Measurements from ENCODE around the gene ADI1.
"Not testable (repeated sequence)": the region's sequence is repeated elsewhere in the genome, so short reads cannot be mapped to it uniquely, and the experiment has no call there.

ADI1 gene

DNA sequence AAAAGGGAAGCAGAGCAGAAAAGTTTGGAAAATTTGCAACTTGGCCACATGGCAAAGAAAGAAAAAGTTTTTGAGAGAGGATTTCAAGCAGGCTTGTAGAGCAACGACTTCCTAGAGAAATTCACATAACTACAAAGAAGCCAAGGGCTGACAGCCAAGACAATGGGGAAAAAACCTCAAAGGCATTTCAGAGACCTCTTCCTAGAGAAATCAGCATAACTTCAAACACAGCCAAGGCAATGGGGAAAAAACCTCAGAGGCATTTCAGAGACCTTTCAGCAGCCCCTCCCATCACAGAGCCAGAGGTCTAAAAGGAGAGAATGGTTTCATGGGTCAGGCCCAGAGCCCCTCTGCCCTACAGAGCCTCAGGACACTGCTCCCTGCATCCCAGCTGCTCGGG lies 7.2 kb downstream of the ADI1 start:
- Histone ChIP-seq H3K9me3 (ENCODE audit: control insufficient read depth, low read length) (peaks cover 4% of the 10 kb centered on the region), H3K36me3 (ENCODE audit: control insufficient read depth, insufficient read depth, low read length) (peaks cover 40% of the 10 kb centered on the region), H3K27ac (ENCODE audit: low read depth, low read length, severe bottlenecking) (no peak overlapping the region), H3K4me1 (ENCODE audit: control insufficient read depth, insufficient read depth, low read length, poor library complexity, severe bottlenecking) (no peaks in the 10 kb centered on the region), H3K4me3 (ENCODE audit: extremely low read depth, insufficient read depth, low read length, poor library complexity, severe bottlenecking) (no peak overlapping the region)
- 0 to 53% methylated on average over 1 to 2 of the region's 2 CpGs for WGBS, 2 experiments (ENCODE audit: insufficient coverage in 2 of 2)

DNA sequence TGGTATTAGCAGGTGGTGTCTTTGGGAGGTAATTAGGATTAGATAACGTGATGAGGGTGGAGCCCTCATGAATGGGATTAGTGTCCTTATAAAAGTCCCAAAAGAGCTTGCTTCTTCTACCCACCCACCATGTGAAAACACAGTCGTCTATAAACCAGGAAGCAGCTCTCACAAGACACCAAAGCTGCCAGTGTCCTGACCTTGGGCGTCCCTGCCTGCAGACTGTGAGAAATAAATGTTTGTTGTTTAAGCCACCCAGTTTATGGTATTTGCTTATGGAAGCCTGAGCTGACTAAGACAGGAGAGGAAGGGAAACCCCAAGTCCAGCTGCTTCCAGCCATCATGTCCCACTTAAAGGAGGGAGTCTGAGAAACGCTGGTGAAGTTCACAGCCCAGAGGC lies 13.6 kb downstream of the ADI1 start:
- H3K27ac ChIP-seq (ENCODE audit: low read depth, low read length, severe bottlenecking), result no peak overlapping the region
- no peak overlapping the region for H3K4me3 ChIP-seq (ENCODE audit: extremely low read depth, insufficient read depth, low read length, poor library complexity, severe bottlenecking)
- no CpG with 5 or more reads among the region's 4 CpGs for WGBS, 2 experiments (ENCODE audit: insufficient coverage in 2 of 2)
- H3K9me3 ChIP-seq (ENCODE audit: control insufficient read depth, low read length), result no peaks in the 10 kb centered on the region
- peaks cover 27% of the 10 kb centered on the region for H3K36me3 ChIP-seq (ENCODE audit: control insufficient read depth, insufficient read depth, low read length)
- no peaks in the 10 kb centered on the region for H3K4me1 ChIP-seq (ENCODE audit: control insufficient read depth, insufficient read depth, low read length, poor library complexity, severe bottlenecking)

- Histone ChIP-seq H3K27ac (ENCODE audit: low read depth, low read length, severe bottlenecking) (no peak overlapping the region), H3K36me3 (ENCODE audit: control insufficient read depth, insufficient read depth, low read length) (peaks cover 28% of the 10 kb centered on the region), H3K4me1 (ENCODE audit: control insufficient read depth, insufficient read depth, low read length, poor library complexity, severe bottlenecking) (no peaks in the 10 kb centered on the region), H3K9me3 (ENCODE audit: control insufficient read depth, low read length) (no peaks in the 10 kb centered on the region), H3K4me3 (ENCODE audit: extremely low read depth, insufficient read depth, low read length, poor library complexity, severe bottlenecking) (no peak overlapping the region)
- WGBS, 2 experiments (ENCODE audit: insufficient coverage in 2 of 2), result 89 to 93% methylated on average over 4 of the region's 5 CpGs
These were observed 14.6 kb downstream of the ADI1 start for GRCh38 chr2:3504741-3505140.

DNA sequence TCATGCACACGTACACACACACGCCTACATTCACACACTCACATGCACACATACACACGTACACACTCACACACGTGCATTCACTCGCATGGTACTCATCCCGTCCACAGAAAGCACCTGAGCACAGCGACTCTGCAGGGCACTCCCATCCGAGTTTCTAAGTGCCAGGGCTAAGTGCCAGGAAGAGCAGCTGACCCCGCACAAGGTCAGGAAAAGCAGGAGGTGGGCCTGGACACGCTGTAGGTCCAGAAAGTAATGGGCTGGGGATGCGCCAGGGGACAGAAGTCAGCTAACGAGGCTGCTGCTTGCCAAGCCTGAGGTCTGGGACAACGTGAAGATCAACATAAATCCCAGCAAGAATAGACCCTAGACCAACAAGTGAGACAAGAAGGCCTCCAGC lies 15.8 kb downstream of the ADI1 start:
- H3K4me1 ChIP-seq (ENCODE audit: control insufficient read depth, insufficient read depth, low read length, poor library complexity, severe bottlenecking), result no peaks in the 10 kb centered on the region
- no peak overlapping the region for H3K27ac ChIP-seq (ENCODE audit: low read depth, low read length, severe bottlenecking)
- no peak overlapping the region for H3K4me3 ChIP-seq (ENCODE audit: extremely low read depth, insufficient read depth, low read length, poor library complexity, severe bottlenecking)
- no peaks in the 10 kb centered on the region for H3K9me3 ChIP-seq (ENCODE audit: control insufficient read depth, low read length)
- WGBS, 2 experiments (ENCODE audit: insufficient coverage in 2 of 2), result 90 to 98% methylated on average over 10 to 11 of the region's 13 CpGs
- H3K36me3 ChIP-seq (ENCODE audit: control insufficient read depth, insufficient read depth, low read length), result peaks cover 39% of the 10 kb centered on the region

DNA sequence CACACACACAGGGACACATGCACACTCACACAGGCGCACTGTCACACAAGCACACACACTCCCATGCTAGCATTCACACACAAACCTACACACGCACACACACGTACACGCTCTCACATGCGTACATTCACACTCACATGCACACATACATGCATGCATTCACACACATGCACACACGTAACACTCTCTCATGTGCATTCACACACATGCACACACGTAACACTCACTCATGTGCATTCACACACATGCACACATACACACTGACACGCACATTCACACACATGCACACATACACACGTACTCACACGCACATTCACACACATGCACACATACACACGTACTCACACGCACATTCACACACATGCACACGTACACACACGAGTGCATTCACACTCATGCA lies 16.3 kb downstream of the ADI1 start:
- H3K4me1 ChIP-seq (ENCODE audit: control insufficient read depth, insufficient read depth, low read length, poor library complexity, severe bottlenecking), result no peaks in the 10 kb centered on the region
- H3K9me3 ChIP-seq (ENCODE audit: control insufficient read depth, low read length), result no peaks in the 10 kb centered on the region
- 94 to 96% methylated on average over 14 of the region's 14 CpGs for WGBS, 2 experiments (ENCODE audit: insufficient coverage in 2 of 2)
- H3K36me3 ChIP-seq (ENCODE audit: control insufficient read depth, insufficient read depth, low read length), result peaks cover 43% of the 10 kb centered on the region
- no peak overlapping the region for H3K4me3 ChIP-seq (ENCODE audit: extremely low read depth, insufficient read depth, low read length, poor library complexity, severe bottlenecking)
- H3K27ac ChIP-seq (ENCODE audit: low read depth, low read length, severe bottlenecking), result no peak overlapping the region

- Histone ChIP-seq H3K36me3 (ENCODE audit: control insufficient read depth, insufficient read depth, low read length) (peaks cover 50% of the 10 kb centered on the region), H3K4me1 (ENCODE audit: control insufficient read depth, insufficient read depth, low read length, poor library complexity, severe bottlenecking) (no peaks in the 10 kb centered on the region)
- 97% methylated on average over 33 to 34 of the region's 34 CpGs for WGBS, 2 experiments (ENCODE audit: insufficient coverage in 2 of 2)
These were observed 18.9 kb downstream of the ADI1 start for GRCh38 chr2:3500326-3500899.

GRCh38 chr2:3498783-3499394 lies 20.4 kb downstream of the ADI1 start:
- no peaks in the 10 kb centered on the region for H3K4me1 ChIP-seq (ENCODE audit: control insufficient read depth, insufficient read depth, low read length, poor library complexity, severe bottlenecking)
- H3K36me3 ChIP-seq (ENCODE audit: control insufficient read depth, insufficient read depth, low read length), result peaks cover 36% of the 10 kb centered on the region
- 92 to 93% methylated on average over 16 to 17 of the region's 18 CpGs for WGBS, 2 experiments (ENCODE audit: insufficient coverage in 2 of 2)
- H3K9me3 ChIP-seq (ENCODE audit: control insufficient read depth, low read length), result no peaks in the 10 kb centered on the region
- no peak overlapping the region for H3K27ac ChIP-seq (ENCODE audit: low read depth, low read length, severe bottlenecking)
- no peak overlapping the region for H3K4me3 ChIP-seq (ENCODE audit: extremely low read depth, insufficient read depth, low read length, poor library complexity, severe bottlenecking)

More at GRCh38 chr2:3500326-3500899, 18.9 kb downstream of the ADI1 start:
- Histone ChIP-seq H3K9me3 (ENCODE audit: control insufficient read depth, low read length) (no peaks in the 10 kb centered on the region), H3K4me3 (ENCODE audit: extremely low read depth, insufficient read depth, low read length, poor library complexity, severe bottlenecking) (no peak overlapping the region), H3K27ac (ENCODE audit: low read depth, low read length, severe bottlenecking) (no peak overlapping the region)

GRCh38 chr2:3496708-3497080 lies 22.6 kb downstream of the ADI1 start:
- 95% methylated on average over 12 to 14 of the region's 15 CpGs for WGBS, 2 experiments (ENCODE audit: insufficient coverage in 2 of 2)
- H3K4me3 ChIP-seq (ENCODE audit: extremely low read depth, insufficient read depth, low read length, poor library complexity, severe bottlenecking); H3K27ac ChIP-seq (ENCODE audit: low read depth, low read length, severe bottlenecking); H3K4me1 ChIP-seq (ENCODE audit: control insufficient read depth, insufficient read depth, low read length, poor library complexity, severe bottlenecking); H3K9me3 ChIP-seq (ENCODE audit: control insufficient read depth, low read length): not testable (repeated sequence)
- peaks cover 27% of the 10 kb centered on the region for H3K36me3 ChIP-seq (ENCODE audit: control insufficient read depth, insufficient read depth, low read length)

DNA sequence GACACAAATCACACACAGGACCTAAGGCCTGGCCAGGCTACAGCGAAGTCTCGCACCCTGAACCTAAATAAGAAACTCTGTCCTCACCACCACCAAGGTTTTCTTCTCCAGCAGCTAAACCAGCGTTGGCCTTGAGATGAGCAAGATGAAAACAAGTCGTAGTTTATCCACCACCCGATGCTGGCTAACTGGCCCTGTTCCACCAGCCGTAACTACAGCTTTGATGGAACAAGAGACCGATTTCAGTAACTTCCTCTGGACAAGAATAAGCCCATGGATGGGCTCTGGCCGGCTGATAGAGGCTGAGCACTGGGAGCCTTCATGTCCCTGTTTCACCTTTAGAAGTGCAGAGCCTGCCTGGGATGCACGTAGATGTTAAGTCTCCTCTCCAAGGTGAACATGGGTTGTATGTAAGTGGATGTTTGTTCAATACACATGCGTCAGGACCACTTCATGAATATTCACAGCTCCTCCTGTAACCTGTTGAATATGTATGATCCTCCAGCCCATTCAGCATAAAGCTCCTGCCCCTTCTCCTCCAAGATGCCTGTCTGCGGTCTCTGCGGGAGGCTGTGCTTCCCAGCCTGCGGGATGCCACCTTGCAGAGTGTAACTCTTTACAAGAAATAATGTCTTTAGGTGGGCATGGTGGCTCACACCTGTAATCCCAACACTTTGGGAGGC lies 24.2 kb downstream of the ADI1 start:
- no peak overlapping the region for H3K4me3 ChIP-seq (ENCODE audit: extremely low read depth, insufficient read depth, low read length, poor library complexity, severe bottlenecking)
- no peaks in the 10 kb centered on the region for H3K9me3 ChIP-seq (ENCODE audit: control insufficient read depth, low read length)
- no peak overlapping the region for H3K27ac ChIP-seq (ENCODE audit: low read depth, low read length, severe bottlenecking)
- 94 to 96% methylated on average over 8 to 12 of the region's 13 CpGs for WGBS, 2 experiments (ENCODE audit: insufficient coverage in 2 of 2)
- H3K4me1 ChIP-seq (ENCODE audit: control insufficient read depth, insufficient read depth, low read length, poor library complexity, severe bottlenecking), result no peaks in the 10 kb centered on the region
- peaks cover 23% of the 10 kb centered on the region for H3K36me3 ChIP-seq (ENCODE audit: control insufficient read depth, insufficient read depth, low read length)

DNA sequence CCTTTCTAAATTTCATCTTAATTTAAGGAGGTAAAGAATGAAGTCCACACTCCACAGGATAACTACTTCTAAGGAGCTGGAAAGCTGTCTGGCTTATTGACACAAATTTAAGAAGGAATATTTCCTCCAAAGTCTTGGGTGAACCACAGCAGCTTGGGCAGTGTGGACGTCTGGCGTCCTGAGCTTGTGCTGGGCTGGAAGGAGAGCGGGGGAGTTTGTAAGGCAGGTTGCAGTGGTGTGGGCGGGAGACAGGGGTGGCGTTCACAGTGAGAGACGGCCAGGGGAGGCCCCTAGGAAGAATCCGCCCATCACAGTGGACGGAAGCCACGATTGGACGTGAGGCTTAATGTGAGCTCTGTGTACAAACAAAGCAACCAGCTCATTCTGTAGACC lies 25.7 kb downstream of the ADI1 start:
- Histone ChIP-seq H3K4me1 (ENCODE audit: control insufficient read depth, insufficient read depth, low read length, poor library complexity, severe bottlenecking) (no peaks in the 10 kb centered on the region), H3K4me3 (ENCODE audit: extremely low read depth, insufficient read depth, low read length, poor library complexity, severe bottlenecking) (no peak overlapping the region), H3K27ac (ENCODE audit: low read depth, low read length, severe bottlenecking) (no peak overlapping the region)

More for the DNA sequence above, 25.7 kb downstream of the ADI1 start:
- 49 to 55% methylated on average over 7 of the region's 10 CpGs for WGBS, 2 experiments (ENCODE audit: insufficient coverage in 2 of 2)
- peaks cover 12% of the 10 kb centered on the region for H3K36me3 ChIP-seq (ENCODE audit: control insufficient read depth, insufficient read depth, low read length)
- H3K9me3 ChIP-seq (ENCODE audit: control insufficient read depth, low read length), result no peaks in the 10 kb centered on the region
